K562 (cell line): Measurements from ENCODE around the gene TLK2. TPM values are rescaled to one million over a fixed set of nuclear protein-coding genes. Genes with fewer than 3 reads are reported as not detected.

Experiments
- BCL6 ChIP-seq: fragments of 250-450 bp; sonication (Bioruptor Pico); IDR thresholded peaks from 2 replicates; pipeline ENCODE4 v1.4.0; 2020
- BRF1 ChIP-seq: IDR thresholded peaks from 3 replicates; pipeline ENCODE4 v1.6.1; 2011; ENCODE audit warnings: borderline replicate concordance, mild to moderate bottlenecking; ENCODE audit not compliant: insufficient read length; ENCODE audit errors: extremely low read depth
- HDAC8 ChIP-seq: fragments of 450-650 bp; IDR thresholded peaks from 2 replicates; pipeline ENCODE4 v1.6.1; 2016; ENCODE audit warnings: mild to moderate bottlenecking, missing genetic modification characterization, moderate library complexity, missing compliant biosample characterization
- HMG20A ChIP-seq: fragments of 450-650 bp; formaldehyde crosslinking; conservative IDR thresholded peaks from 2 replicates; pipeline ENCODE4 v1.4.0; 2020; ENCODE audit warnings: mild to moderate bottlenecking, mixed read lengths
- MBD2 ChIP-seq: sonication (generic); IDR thresholded peaks from 2 replicates; pipeline ENCODE4 v1.6.1; 2016; ENCODE audit warnings: low read depth, borderline replicate concordance
- SREBF2 ChIP-seq: sonication (generic); formaldehyde crosslinking; IDR thresholded peaks from 2 replicates; pipeline ENCODE4 v1.4.0; 2020; ENCODE audit warnings: mild to moderate bottlenecking, missing genetic modification reagents
- STAT5A ChIP-seq: IDR thresholded peaks from 2 replicates; pipeline ENCODE4 v1.6.1; 2012; ENCODE audit warnings: low read length, inconsistent platforms, borderline replicate concordance
- ZNF124 ChIP-seq: sonication (generic); formaldehyde crosslinking; IDR thresholded peaks from 2 replicates; pipeline ENCODE4 v1.8.1; 2022; ENCODE audit warnings: missing genetic modification reagents
- polyA plus RNA-seq, 8 experiments: library from polyadenylated mRNA; depleted of rRNA in 4 of 8; stranded (reverse) in 5 of 8; unstranded in 3 of 8; fragments of >200 nt; fragmentation: Nextera tagmentation in 2 of 8; fragmentation: Illumina TruSeq in 1 of 8; extraction: Ambion mirVana in 2 of 8; extraction: Trizol in 1 of 8; gene quantifications; 2 replicates each; pipeline versions ENCODE4 v1.2.1 to v1.2.3, GENCODE V29; 2011 to 2014; ENCODE audit warnings: inconsistent platforms in 1 of 8, missing spikeins in 1 of 8
- total RNA-seq, 7 experiments: library from RNA; depleted of rRNA in 6 of 7; stranded (reverse); fragments of >200 nt in 6 of 7; fragmentation: Illumina TruSeq in 2 of 7; extraction: Trizol in 2 of 7; gene quantifications; 2 replicates each; pipeline versions ENCODE4 v1.2.1 to v1.2.3, GENCODE V29; 2011 to 2021; ENCODE audit warnings: low replicate concordance in 1 of 7
- TF ChIP-seq, protein P1 (sequence below): fragments of 450-650 bp; IDR thresholded peaks from 2 replicates; pipeline ENCODE4 v1.6.1; 2017; ENCODE audit warnings: antibody characterized with exemption, mild to moderate bottlenecking

TLK2 gene
- total and polyA plus RNA-seq, 9 of the 15 experiments (the other 6 are each of a cell fraction or from before 2014, with no cell fraction given) = 10.1 to 51.9 (median 32.4) TPM

DNA sequence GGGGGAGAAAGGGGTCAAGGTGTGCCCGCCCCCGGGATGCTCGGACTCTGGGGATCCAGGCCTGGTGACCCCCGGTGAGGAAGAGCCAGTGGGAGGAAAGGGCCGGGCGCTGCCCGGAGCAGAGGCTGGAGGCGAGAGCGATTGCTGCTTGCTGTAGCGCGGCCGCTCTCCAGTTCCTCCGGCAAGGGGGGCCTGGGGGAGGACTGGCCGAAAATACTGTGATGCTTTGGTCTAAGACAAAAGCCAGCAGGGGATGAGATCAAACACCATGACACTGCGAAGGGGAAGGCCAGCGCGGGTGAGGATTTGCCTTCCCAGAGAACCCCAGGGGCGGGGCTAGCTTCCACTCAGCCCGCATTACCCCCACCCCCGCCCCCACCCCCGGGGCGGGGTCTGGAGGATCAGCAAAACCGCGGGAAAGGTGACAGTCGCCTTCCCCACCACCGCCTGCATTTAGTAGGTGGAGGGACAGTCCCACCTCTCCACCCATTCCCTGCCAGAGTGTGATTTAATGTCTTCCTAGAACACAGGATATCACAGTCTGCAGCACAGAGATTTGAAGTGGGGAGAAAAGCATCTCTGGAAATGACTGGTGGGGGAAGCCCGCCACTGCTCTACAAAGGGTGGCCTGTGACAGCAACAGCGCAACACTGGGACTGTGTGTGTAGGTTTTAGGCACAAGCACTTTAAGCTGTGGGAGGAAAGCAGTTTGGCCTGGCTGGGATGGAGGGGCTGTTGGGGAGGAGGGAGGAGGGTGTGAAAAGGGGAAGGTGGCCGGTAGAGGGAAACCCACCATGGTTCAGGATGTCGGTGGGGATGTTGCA, 174.6 kb downstream of the TLK2 start (continued):
- TF ChIP-seq, protein P1, sequence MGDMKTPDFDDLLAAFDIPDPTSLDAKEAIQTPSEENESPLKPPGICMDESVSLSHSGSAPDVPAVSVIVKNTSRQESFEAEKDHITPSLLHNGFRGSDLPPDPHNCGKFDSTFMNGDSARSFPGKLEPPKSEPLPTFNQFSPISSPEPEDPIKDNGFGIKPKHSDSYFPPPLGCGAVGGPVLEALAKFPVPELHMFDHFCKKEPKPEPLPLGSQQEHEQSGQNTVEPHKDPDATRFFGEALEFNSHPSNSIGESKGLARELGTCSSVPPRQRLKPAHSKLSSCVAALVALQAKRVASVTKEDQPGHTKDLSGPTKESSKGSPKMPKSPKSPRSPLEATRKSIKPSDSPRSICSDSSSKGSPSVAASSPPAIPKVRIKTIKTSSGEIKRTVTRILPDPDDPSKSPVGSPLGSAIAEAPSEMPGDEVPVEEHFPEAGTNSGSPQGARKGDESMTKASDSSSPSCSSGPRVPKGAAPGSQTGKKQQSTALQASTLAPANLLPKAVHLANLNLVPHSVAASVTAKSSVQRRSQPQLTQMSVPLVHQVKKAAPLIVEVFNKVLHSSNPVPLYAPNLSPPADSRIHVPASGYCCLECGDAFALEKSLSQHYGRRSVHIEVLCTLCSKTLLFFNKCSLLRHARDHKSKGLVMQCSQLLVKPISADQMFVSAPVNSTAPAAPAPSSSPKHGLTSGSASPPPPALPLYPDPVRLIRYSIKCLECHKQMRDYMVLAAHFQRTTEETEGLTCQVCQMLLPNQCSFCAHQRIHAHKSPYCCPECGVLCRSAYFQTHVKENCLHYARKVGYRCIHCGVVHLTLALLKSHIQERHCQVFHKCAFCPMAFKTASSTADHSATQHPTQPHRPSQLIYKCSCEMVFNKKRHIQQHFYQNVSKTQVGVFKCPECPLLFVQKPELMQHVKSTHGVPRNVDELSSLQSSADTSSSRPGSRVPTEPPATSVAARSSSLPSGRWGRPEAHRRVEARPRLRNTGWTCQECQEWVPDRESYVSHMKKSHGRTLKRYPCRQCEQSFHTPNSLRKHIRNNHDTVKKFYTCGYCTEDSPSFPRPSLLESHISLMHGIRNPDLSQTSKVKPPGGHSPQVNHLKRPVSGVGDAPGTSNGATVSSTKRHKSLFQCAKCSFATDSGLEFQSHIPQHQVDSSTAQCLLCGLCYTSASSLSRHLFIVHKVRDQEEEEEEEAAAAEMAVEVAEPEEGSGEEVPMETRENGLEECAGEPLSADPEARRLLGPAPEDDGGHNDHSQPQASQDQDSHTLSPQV = no peak
- TF ChIP-seq MBD2 = no peak
- TF ChIP-seq HDAC8 = no peak
- no peak for TF ChIP-seq HMG20A (CRISPR knock-in tag)
- TF ChIP-seq ZNF124 = no peak
- no peak for TF ChIP-seq BCL6 (CRISPR knock-in tag)
- no peak for TF ChIP-seq SREBF2 (CRISPR knock-in tag)
- no peak for TF ChIP-seq BRF1
- TF ChIP-seq STAT5A = peak; percentile 56; the same call in 1 of the 2 replicates
